Loucy (cell line): ENCODE results near the gene DLX5.

Source experiments
- H2AFZ ChIP-seq: fragments of 200-600 bp; sonication (generic); 2 replicates; pipeline ENCODE4 v1.6.0; 2016; ENCODE audit warnings: antibody characterized with exemption, mild to moderate bottlenecking, low read length, moderate library complexity
- H3F3A ChIP-seq: fragments of 200-600 bp; 2 replicates; pipeline ENCODE4 v1.6.0; 2016; ENCODE audit warnings: antibody characterized with exemption, low read depth, mild to moderate bottlenecking
- H3K27me3 ChIP-seq: fragments of 200-600 bp; sonication (generic); 2 replicates; pipeline ENCODE4 v1.6.1; 2014; ENCODE audit warnings: low read length, mild to moderate bottlenecking; ENCODE audit not compliant: insufficient read depth, poor library complexity, severe bottlenecking
- H3K36me3 ChIP-seq: fragments of 200-600 bp; sonication (generic); 2 replicates; pipeline ENCODE4 v1.6.1; 2016; ENCODE audit warnings: low read length; ENCODE audit not compliant: insufficient read depth
- H3K4me1 ChIP-seq: fragments of 200-600 bp; sonication (generic); 2 replicates; pipeline ENCODE4 v1.5.1; 2014; ENCODE audit warnings: low read length, mild to moderate bottlenecking; ENCODE audit not compliant: insufficient read depth, poor library complexity, severe bottlenecking
- H3K4me2 ChIP-seq: fragments of 200-600 bp; sonication (generic); 2 replicates; pipeline ENCODE4 v1.6.0; 2014; ENCODE audit warnings: antibody characterized with exemption, low read length, low read depth, mild to moderate bottlenecking; ENCODE audit not compliant: poor library complexity, severe bottlenecking
- H3K4me3 ChIP-seq: fragments of 200-600 bp; sonication (generic); 2 replicates; pipeline ENCODE4 v1.5.1; 2014; ENCODE audit warnings: low read length, mild to moderate bottlenecking, mixed read lengths; ENCODE audit not compliant: poor library complexity, severe bottlenecking
- H3K79me2 ChIP-seq: fragments of 200-600 bp; sonication (generic); 2 replicates; pipeline ENCODE4 v1.6.1; 2014; ENCODE audit warnings: low read length; ENCODE audit not compliant: insufficient read depth
- H3K9ac ChIP-seq: fragments of 200-600 bp; sonication (generic); 2 replicates; pipeline ENCODE4 v1.6.0; 2014; ENCODE audit warnings: mild to moderate bottlenecking, low read depth, low read length, moderate library complexity; ENCODE audit not compliant: poor library complexity, severe bottlenecking
- H3K9me2 ChIP-seq: fragments of 200-600 bp; sonication (generic); replicated peaks from 2 replicates; pipeline ENCODE4 v1.6.1; 2016; ENCODE audit warnings: low read depth, low read length, mixed read lengths
- H3K9me3 ChIP-seq: fragments of 200-600 bp; sonication (generic); 2 replicates; pipeline ENCODE4 v1.6.1; 2014; ENCODE audit warnings: mild to moderate bottlenecking, antibody characterized with exemption, low read length, low read depth; ENCODE audit not compliant: insufficient read depth
- H4K20me1 ChIP-seq: fragments of 200-600 bp; sonication (generic); 2 replicates; pipeline ENCODE4 v1.6.0; 2014; ENCODE audit warnings: antibody characterized with exemption, low read length, mild to moderate bottlenecking; ENCODE audit not compliant: insufficient read depth, poor library complexity, severe bottlenecking
- EZH2phosphoT487 ChIP-seq: fragments of 200-600 bp; IDR thresholded peaks from 2 replicates; pipeline ENCODE4 v1.6.1; 2018; ENCODE audit warnings: antibody characterized with exemption, mild to moderate bottlenecking, moderate library complexity, borderline replicate concordance
- TF ChIP-seq, protein P1 (sequence below): fragments of 200-600 bp; sonication (generic); conservative IDR thresholded peaks from 2 replicates; pipeline ENCODE4 v1.5.1; 2014; ENCODE audit warnings: mild to moderate bottlenecking, antibody characterized with exemption, low read length

The DLX5 gene

GRCh38 chr7:97020996-97021746, 3.5 kb downstream of the DLX5 start:
- Histone ChIP-seq H3K36me3 (no peaks in the 10 kb centered on the region), H3K4me1 (no peaks in the 10 kb centered on the region), H3K9me2 (no peaks in the 10 kb centered on the region), H3F3A (no peaks in the 10 kb centered on the region), H4K20me1 (no peaks in the 10 kb centered on the region), H3K79me2 (no peaks in the 10 kb centered on the region), H2AFZ (no peak overlapping the region), H3K27me3 (peaks cover 5% of the 10 kb centered on the region), H3K4me2 (no peak overlapping the region), H3K4me3 (no peak overlapping the region), H3K9me3 (no peaks in the 10 kb centered on the region), H3K9ac (no peak overlapping the region)
- TF ChIP-seq, protein P1, sequence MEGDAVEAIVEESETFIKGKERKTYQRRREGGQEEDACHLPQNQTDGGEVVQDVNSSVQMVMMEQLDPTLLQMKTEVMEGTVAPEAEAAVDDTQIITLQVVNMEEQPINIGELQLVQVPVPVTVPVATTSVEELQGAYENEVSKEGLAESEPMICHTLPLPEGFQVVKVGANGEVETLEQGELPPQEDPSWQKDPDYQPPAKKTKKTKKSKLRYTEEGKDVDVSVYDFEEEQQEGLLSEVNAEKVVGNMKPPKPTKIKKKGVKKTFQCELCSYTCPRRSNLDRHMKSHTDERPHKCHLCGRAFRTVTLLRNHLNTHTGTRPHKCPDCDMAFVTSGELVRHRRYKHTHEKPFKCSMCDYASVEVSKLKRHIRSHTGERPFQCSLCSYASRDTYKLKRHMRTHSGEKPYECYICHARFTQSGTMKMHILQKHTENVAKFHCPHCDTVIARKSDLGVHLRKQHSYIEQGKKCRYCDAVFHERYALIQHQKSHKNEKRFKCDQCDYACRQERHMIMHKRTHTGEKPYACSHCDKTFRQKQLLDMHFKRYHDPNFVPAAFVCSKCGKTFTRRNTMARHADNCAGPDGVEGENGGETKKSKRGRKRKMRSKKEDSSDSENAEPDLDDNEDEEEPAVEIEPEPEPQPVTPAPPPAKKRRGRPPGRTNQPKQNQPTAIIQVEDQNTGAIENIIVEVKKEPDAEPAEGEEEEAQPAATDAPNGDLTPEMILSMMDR = no peak
- no peak for TF ChIP-seq EZH2phosphoT487

DNA sequence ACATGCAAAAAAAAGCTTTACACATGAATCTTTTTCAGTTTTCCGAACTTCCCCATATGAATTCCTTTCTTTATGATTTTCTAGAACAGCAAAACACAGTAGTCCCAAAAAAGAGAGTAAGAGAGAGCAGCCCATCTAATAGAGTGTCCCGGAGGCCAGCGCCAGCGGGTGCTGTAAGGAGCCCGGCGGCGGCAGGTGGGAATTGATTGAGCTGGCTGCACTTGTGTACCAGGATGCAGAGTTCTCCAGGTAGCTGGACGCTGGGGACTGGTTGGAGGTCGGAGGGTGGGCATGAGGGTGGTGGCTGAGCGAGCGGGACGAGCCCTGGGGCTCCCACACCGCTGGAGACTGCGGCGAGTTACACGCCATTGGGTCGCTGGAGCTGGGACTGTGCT, 4.0 kb downstream of the DLX5 start:
- Histone ChIP-seq H3K4me3 (no peak overlapping the region), H3K9me3 (no peaks in the 10 kb centered on the region), H4K20me1 (no peaks in the 10 kb centered on the region), H3K4me1 (no peaks in the 10 kb centered on the region), H3K79me2 (no peaks in the 10 kb centered on the region), H2AFZ (no peak overlapping the region), H3K36me3 (no peaks in the 10 kb centered on the region), H3F3A (no peaks in the 10 kb centered on the region), H3K9ac (no peak overlapping the region), H3K27me3 (no peaks in the 10 kb centered on the region), H3K9me2 (no peaks in the 10 kb centered on the region), H3K4me2 (no peak overlapping the region)
- TF ChIP-seq, protein P1 = no peak
- TF ChIP-seq EZH2phosphoT487 = no peak

DNA sequence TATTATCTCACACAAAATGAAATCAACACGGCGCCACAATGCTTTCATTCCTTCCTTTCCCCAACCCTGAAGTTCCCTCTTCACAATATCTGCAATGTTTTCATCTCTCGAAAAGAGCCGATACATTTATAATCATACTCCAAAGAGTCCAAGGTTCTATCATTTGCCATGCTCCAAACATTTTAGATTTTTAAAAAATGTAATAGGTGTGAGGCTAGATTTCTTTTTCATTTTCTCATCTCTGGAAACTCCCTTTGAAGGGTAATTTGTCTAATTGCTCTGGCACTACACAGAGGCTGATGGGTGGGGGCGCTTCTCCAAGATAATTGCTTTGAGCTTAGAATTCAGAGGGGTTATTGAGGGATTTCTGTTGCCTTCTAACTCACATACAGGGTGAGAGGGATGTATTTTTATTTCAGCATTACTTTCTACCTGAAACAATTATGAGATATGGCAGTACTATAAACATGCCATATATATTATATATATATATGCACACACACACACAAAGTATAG, 4.9 kb downstream of the DLX5 start:
- H3K79me2 ChIP-seq = no peaks in the 10 kb centered on the region
- no peak for TF ChIP-seq EZH2phosphoT487
- TF ChIP-seq, protein P1 = no peak
- H4K20me1 ChIP-seq = no peaks in the 10 kb centered on the region
- H3K9me2 ChIP-seq = no peaks in the 10 kb centered on the region
- H3K9ac ChIP-seq = no peak overlapping the region
- H2AFZ ChIP-seq = no peak overlapping the region
- no peak overlapping the region for H3K4me3 ChIP-seq
- no peaks in the 10 kb centered on the region for H3K4me1 ChIP-seq
- no peak overlapping the region for H3K4me2 ChIP-seq
- no peaks in the 10 kb centered on the region for H3K27me3 ChIP-seq
- no peaks in the 10 kb centered on the region for H3K9me3 ChIP-seq
- H3F3A ChIP-seq = no peaks in the 10 kb centered on the region
- H3K36me3 ChIP-seq = no peaks in the 10 kb centered on the region
